Coronary artery (tissue), 2 donors: ENCODE measurements around the gene RERE.

ENCODE experiments used
- DNase-seq: peaks from one replicate; pipeline ENCODE4 v3.0.0-alpha.2; 2017; ENCODE audit warnings: low spot score
- H3K27ac ChIP-seq, 2 donors: fragments of 200-600 bp; sonication (generic); one replicate each; pipeline ENCODE4 v1.5.1; 2016 to 2019
- H3K4me3 ChIP-seq: fragments of 200-600 bp; sonication (generic); 2 replicates; pipeline ENCODE4 v1.5.1; 2016; ENCODE audit warnings: mild to moderate bottlenecking, moderate library complexity
- TF ChIP-seq, protein P1 (sequence below): fragments of 200-600 bp; sonication (generic); IDR thresholded peaks from one replicate; pipeline ENCODE4 v1.5.1; 2019; ENCODE audit warnings: antibody characterized with exemption

The RERE gene

DNA sequence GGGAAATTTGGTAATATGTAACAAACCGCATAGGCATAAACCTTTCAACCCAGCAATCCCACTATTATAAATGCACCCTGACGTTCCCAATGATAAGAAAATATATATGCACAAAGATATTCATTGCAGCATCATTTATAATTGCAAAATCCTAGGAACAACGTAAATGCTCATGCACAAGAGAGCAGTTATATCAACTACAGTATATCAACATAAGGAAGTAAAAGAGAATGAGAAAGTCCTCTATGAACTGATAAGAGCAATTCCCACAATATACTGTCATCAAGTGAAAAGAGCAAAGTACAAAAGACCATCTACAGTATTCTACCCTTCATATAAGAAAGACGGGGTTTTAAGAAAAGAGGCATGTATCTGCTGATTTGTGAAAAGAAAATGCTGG, 269.6 kb downstream of the RERE start:
- DNase-seq, result no peak
- TF ChIP-seq, protein P1, sequence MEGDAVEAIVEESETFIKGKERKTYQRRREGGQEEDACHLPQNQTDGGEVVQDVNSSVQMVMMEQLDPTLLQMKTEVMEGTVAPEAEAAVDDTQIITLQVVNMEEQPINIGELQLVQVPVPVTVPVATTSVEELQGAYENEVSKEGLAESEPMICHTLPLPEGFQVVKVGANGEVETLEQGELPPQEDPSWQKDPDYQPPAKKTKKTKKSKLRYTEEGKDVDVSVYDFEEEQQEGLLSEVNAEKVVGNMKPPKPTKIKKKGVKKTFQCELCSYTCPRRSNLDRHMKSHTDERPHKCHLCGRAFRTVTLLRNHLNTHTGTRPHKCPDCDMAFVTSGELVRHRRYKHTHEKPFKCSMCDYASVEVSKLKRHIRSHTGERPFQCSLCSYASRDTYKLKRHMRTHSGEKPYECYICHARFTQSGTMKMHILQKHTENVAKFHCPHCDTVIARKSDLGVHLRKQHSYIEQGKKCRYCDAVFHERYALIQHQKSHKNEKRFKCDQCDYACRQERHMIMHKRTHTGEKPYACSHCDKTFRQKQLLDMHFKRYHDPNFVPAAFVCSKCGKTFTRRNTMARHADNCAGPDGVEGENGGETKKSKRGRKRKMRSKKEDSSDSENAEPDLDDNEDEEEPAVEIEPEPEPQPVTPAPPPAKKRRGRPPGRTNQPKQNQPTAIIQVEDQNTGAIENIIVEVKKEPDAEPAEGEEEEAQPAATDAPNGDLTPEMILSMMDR, result no peak
- Histone ChIP-seq H3K27ac (no peak overlapping the region), H3K4me3 (no peak overlapping the region)

DNA sequence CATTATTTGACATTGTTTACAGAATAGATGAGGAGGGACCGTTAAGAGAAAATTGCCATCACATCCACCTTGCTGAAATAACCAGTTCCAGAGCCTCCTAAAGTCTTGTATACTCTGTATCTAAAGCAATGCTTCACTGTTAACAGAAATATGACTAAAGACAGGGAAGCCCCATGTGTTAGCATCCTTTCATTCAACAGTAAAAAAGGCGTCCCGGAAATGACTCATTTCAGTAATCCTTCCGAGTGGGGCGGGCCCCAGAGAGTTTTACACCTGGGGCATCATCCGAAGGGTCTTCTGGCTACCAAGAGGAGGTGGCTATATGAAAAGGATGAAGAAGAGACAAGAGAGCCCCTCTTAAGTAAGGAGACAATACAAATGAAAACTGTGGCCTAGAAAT, 272.4 kb downstream of the RERE start:
- no peak overlapping the region for H3K4me3 ChIP-seq
- TF ChIP-seq, protein P1, result no peak
- no peak for DNase-seq
- H3K27ac ChIP-seq, result no peak overlapping the region

DNA sequence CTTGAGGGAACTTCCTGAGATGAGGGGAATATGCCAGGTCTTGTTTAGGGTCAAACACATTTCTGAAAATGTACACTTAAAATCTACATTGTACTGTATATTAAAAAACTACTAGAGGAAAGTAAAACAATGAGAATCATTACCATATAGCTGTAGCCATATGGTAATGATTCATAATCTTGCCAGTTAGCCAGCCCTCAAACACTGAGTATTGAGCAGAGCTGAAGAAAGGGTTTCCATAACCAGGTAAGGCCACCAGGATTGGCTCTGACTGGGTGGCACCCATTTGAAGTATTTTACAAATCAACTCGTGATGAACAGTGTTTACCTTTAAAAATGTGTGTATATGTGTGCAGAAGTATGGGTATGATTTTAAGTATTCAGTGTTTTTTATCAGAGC, 272.8 kb downstream of the RERE start:
- no peak for DNase-seq
- H3K4me3 ChIP-seq, result no peak overlapping the region
- H3K27ac ChIP-seq, result no peak overlapping the region
- TF ChIP-seq, protein P1, result no peak

DNA sequence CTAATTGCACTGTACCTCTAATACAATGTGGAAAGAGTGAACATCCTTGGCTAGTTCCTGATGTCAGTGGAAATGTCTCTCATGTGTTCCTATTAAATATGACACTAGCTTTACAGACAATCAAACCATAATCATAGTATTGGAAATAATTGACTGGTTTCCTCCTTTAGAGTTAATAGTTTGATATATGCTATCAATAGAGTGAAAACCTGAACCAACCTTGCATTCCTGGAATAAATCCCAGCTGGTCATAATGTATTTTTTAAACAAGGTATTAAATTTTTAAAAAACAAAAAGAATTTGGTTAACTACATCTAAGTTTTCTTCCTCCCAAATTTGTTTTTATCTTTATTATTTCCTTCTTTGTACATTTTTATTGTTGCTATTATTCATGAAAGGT, 273.5 kb downstream of the RERE start:
- H3K4me3 ChIP-seq, result no peak overlapping the region
- TF ChIP-seq, protein P1, result no peak
- H3K27ac ChIP-seq, result no peak overlapping the region
- no peak for DNase-seq

- TF ChIP-seq, protein P1, result no peak
- Histone ChIP-seq H3K4me3 (no peak overlapping the region), H3K27ac (no peak overlapping the region)
- DNase-seq, result no peak
These were observed 275.4 kb downstream of the RERE start for GRCh38 chr1:8541961-8542521.

- H3K27ac ChIP-seq, result peak overlapping the region in 1 of 2 donors; percentile 52
- DNase-seq, result no peak
- TF ChIP-seq, protein P1, result no peak
- H3K4me3 ChIP-seq, result no peak overlapping the region
These were observed 276.5 kb downstream of the RERE start for GRCh38 chr1:8540971-8541370.

GRCh38 chr1:8540261-8540941, 277.0 kb downstream of the RERE start:
- Histone ChIP-seq H3K4me3 (no peak overlapping the region), H3K27ac (peak overlapping the region in 1 of 2 donors; percentile 52)
- TF ChIP-seq, protein P1, result no peak
- no peak for DNase-seq
